Mucosa of descending colon (tissue), 3 donors: ENCODE data around the gene MGAT5. TPM values are rescaled to one million over a fixed set of nuclear protein-coding genes. Genes with fewer than 3 reads are reported as not detected.
A peak's percentile ranks its signal among the peaks of the same experiment; 100 is the strongest.

Experiments used
- ATAC-seq: fragments of 200-7000 bp; cut with Tn5 transposase; one replicate; pipeline ENCODE4 v1.9.1; 2020; ENCODE audit warnings: mild to moderate bottlenecking, moderate library complexity
- DNase-seq, 3 donors: peaks; one replicate each; pipeline ENCODE4 v3.0.0-alpha.2; 2020
- H3K36me3 ChIP-seq: fragments of 200-600 bp; one replicate; pipeline ENCODE4 v1.8.0; 2021; ENCODE audit warnings: low read depth, mild to moderate bottlenecking
- H3K4me1 ChIP-seq: fragments of 200-600 bp; one replicate; pipeline ENCODE4 v1.8.0; 2021; ENCODE audit warnings: low read depth, mild to moderate bottlenecking
- H3K4me3 ChIP-seq: fragments of 200-600 bp; one replicate; pipeline ENCODE4 v1.8.0; 2021; ENCODE audit warnings: mild to moderate bottlenecking
- H3K9me3 ChIP-seq: fragments of 200-600 bp; one replicate; pipeline ENCODE4 v1.8.0; 2021; ENCODE audit warnings: mild to moderate bottlenecking
- intact Hi-C, 2 donors: fragments of 100-400 bp; cut with DNase I in 1 of 2; cut with micrococcal nuclease in 1 of 2; formaldehyde crosslinking; loops; one replicate each; pipeline versions ENCODE4 v1.11.0 to v1.11.1; 2022; cut with DNase I, micrococcal nuclease
- total RNA-seq, 3 donors: library from RNA; stranded (reverse); fragmentation: NEBNext Ultra II Directional in 2 of 3; extraction: Animal tissue kit (Norgen Biotek cat#: 25700) in 2 of 3; gene quantifications; one replicate each; pipeline versions ENCODE4 v1.2.1 to v1.2.4, GENCODE V29; 2021 to 2023
- TF ChIP-seq, protein P1 (sequence below): fragments of 200-600 bp; IDR thresholded peaks from one replicate; pipeline ENCODE4 v1.8.0; 2022; ENCODE audit warnings: antibody characterized with exemption, mild to moderate bottlenecking
- donor health status: DM: no; HTN: no; CAD: no; lungs with moderate emphysema.
- donor health status: DM: no; HTN: no; CAD: no.
- donor health status: DM: no; HTN: yes; CAD: no.

The MGAT5 gene
- total RNA-seq, 3 donors from 2014 or later: 56.5 to 75.5 (median 69.7) TPM

DNA sequence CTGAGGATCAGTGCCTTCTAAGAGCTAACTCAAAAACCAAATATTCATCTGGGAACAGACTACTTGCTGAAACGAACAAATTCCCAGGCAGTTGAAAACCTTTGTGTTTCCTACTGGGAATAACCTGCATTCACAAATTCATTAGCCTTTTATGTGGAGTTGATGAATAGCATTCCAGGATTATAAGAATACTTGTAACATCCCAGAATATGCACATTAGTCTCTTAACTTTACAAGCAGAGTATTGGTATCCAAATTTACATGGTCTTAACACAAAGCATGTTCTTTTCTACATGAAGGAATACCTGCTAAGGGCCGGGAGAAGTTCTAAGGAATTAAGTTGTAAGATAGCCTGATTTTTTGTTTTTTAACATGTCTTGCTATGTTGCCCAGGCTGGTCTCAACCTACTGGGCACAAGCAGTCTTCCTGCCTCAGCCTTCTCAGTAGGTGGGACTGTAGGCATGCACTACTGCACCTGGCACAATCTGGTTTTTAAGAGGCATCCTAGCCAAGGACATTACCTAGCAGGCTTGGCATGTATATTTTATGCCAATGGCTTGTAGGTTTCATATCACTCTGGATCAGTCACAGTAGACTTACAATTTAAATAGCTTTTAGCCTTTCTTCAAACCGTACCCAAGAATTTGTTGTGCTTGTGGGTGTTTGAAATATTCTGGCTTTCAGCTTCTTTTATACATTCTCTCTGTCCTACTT lies 50.7 kb downstream of the MGAT5 start:
- DNase-seq (no peak), ATAC-seq (peak; percentile 18)
- intact Hi-C loops: no loop called here
- Histone ChIP-seq H3K36me3 (no peaks in the 10 kb centered on the region), H3K9me3 (no peaks in the 10 kb centered on the region), H3K4me1 (no peaks in the 10 kb centered on the region), H3K4me3 (no peak overlapping the region)
- TF ChIP-seq, protein P1, sequence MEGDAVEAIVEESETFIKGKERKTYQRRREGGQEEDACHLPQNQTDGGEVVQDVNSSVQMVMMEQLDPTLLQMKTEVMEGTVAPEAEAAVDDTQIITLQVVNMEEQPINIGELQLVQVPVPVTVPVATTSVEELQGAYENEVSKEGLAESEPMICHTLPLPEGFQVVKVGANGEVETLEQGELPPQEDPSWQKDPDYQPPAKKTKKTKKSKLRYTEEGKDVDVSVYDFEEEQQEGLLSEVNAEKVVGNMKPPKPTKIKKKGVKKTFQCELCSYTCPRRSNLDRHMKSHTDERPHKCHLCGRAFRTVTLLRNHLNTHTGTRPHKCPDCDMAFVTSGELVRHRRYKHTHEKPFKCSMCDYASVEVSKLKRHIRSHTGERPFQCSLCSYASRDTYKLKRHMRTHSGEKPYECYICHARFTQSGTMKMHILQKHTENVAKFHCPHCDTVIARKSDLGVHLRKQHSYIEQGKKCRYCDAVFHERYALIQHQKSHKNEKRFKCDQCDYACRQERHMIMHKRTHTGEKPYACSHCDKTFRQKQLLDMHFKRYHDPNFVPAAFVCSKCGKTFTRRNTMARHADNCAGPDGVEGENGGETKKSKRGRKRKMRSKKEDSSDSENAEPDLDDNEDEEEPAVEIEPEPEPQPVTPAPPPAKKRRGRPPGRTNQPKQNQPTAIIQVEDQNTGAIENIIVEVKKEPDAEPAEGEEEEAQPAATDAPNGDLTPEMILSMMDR: no peak

- DNase-seq (no peak), ATAC-seq (no peak)
- H3K9me3 ChIP-seq: no peaks in the 10 kb centered on the region
- H3K4me3 ChIP-seq: no peak overlapping the region
- H3K36me3 ChIP-seq: no peaks in the 10 kb centered on the region
- intact Hi-C loops: no loop called here
- no peaks in the 10 kb centered on the region for H3K4me1 ChIP-seq
- TF ChIP-seq, protein P1: no peak
Measured at GRCh38 chr2:134305109-134305491, 51.2 kb downstream of the MGAT5 start.

GRCh38 chr2:134306521-134306920 lies 52.6 kb downstream of the MGAT5 start:
- TF ChIP-seq, protein P1: no peak
- ATAC-seq (no peak), DNase-seq (no peak)
- intact Hi-C loops: no loop called here
- Histone ChIP-seq H3K36me3 (no peaks in the 10 kb centered on the region), H3K4me3 (no peak overlapping the region), H3K9me3 (no peaks in the 10 kb centered on the region), H3K4me1 (no peaks in the 10 kb centered on the region)

GRCh38 chr2:134307334-134307733 lies 53.5 kb downstream of the MGAT5 start:
- DNase-seq (no peak), ATAC-seq (no peak)
- no peaks in the 10 kb centered on the region for H3K4me1 ChIP-seq
- TF ChIP-seq, protein P1: no peak
- intact Hi-C loops: no loop called here
- H3K4me3 ChIP-seq: no peak overlapping the region
- H3K9me3 ChIP-seq: no peaks in the 10 kb centered on the region
- H3K36me3 ChIP-seq: no peaks in the 10 kb centered on the region

- no peaks in the 10 kb centered on the region for H3K4me1 ChIP-seq
- no peak overlapping the region for H3K4me3 ChIP-seq
- TF ChIP-seq, protein P1: no peak
- no peak for DNase-seq
- ATAC-seq: no peak
- no peaks in the 10 kb centered on the region for H3K36me3 ChIP-seq
- H3K9me3 ChIP-seq: no peaks in the 10 kb centered on the region
- intact Hi-C loops: no loop called here
Measured at GRCh38 chr2:134308474-134309385, 54.9 kb downstream of the MGAT5 start.
